GM12878 (cell line): ENCODE results near the gene SOX9. TPM values are rescaled to one million over a fixed set of nuclear protein-coding genes. Genes with fewer than 3 reads are reported as not detected.

Experiments used
- ATAC-seq: fragments of 200-7000 bp; cut with Tn5 transposase; 3 replicates; pipeline ENCODE4 v1.9.1; 2020; ENCODE audit warnings: mild to moderate bottlenecking, moderate library complexity
- BruUV-seq: library from RNA; stranded (reverse); fragments of 400-500 nt; replicated peaks from 2 replicates; lab custom pipeline; 2021; lab: Mats Ljungman, UMichigan
- CTCF ChIA-PET: fragments of 300-600 bp; sonication (Branson Sonifier 250); formaldehyde crosslinking; extraction: SDS; loops from one replicate; lab custom pipeline; 2021; ENCODE audit warnings: inconsistent platforms; lab: Yijun Ruan, JAX
- POLR2A ChIA-PET: fragments of 350-600 bp; formaldehyde crosslinking; extraction: SDS; loops from one replicate; lab custom pipeline; 2021; ENCODE audit warnings: inconsistent platforms; lab: Charles Lee
- RAD21 ChIA-PET: fragments of 300-600 bp; sonication (Branson Sonifier 250); formaldehyde crosslinking; loops from one replicate; lab custom pipeline; 2023; ENCODE audit warnings: antibody characterized with exemption; ENCODE audit not compliant: unreplicated experiment; lab: Charles Lee
- SMC1A ChIA-PET: fragments of 300-600 bp; sonication (Branson Sonifier 250); formaldehyde crosslinking; loops from one replicate; lab custom pipeline; 2023; ENCODE audit not compliant: unreplicated experiment, uncharacterized antibody; lab: Charles Lee
- DNase-seq: peaks from one replicate; pipeline ENCODE4 v3.0.0-alpha.2; 2011; ENCODE audit warnings: low read depth, low spot score
- FAIRE-seq: peaks from 3 replicates; lab custom pipeline; 2011; peaks lifted over from hg19 to GRCh38; lab: Jason Lieb, UNC
- H2AFZ ChIP-seq: 2 replicates; pipeline ENCODE4 v1.6.0; 2011; ENCODE audit warnings: low read depth, low read length, control low read depth; ENCODE audit not compliant: control insufficient read depth
- H3K27ac ChIP-seq: 2 replicates; pipeline ENCODE4 v1.5.1; 2011; ENCODE audit warnings: control low read depth; ENCODE audit not compliant: control insufficient read depth, insufficient read depth
- H3K27me3 ChIP-seq, 2 experiments: replicated peaks in 1 of 2; 2 replicates each; pipeline versions ENCODE4 v1.6.0 to v1.6.1; 2011; ENCODE audit warnings: low read length in 1 of 2; ENCODE audit not compliant: control insufficient read depth in 2 of 2, insufficient read depth in 2 of 2
- H3K36me3 ChIP-seq, 2 experiments: 2 replicates each; pipeline ENCODE4 v1.5.1; 2011; ENCODE audit warnings: low read length in 1 of 2; ENCODE audit not compliant: control insufficient read depth in 2 of 2, insufficient read depth in 2 of 2
- H3K4me1 ChIP-seq: 2 replicates; pipeline ENCODE4 v1.6.1; 2011; ENCODE audit warnings: mild to moderate bottlenecking, low read length, moderate library complexity, mixed read lengths; ENCODE audit not compliant: control insufficient read depth, insufficient read depth
- H3K4me2 ChIP-seq: 2 replicates; pipeline ENCODE4 v1.6.0; 2011; ENCODE audit warnings: control low read depth; ENCODE audit not compliant: control insufficient read depth, insufficient read depth
- H3K4me3 ChIP-seq: fragments of 200-600 bp; sonication (generic); 2 replicates; pipeline ENCODE4 v1.5.1; 2016
- H3K79me2 ChIP-seq: 2 replicates; pipeline ENCODE4 v1.6.0; 2011; ENCODE audit warnings: low read length; ENCODE audit not compliant: control insufficient read depth, insufficient read depth
- H3K9ac ChIP-seq: 2 replicates; pipeline ENCODE4 v1.8.0; 2011; ENCODE audit warnings: low read length, control low read depth, mixed read lengths; ENCODE audit not compliant: control insufficient read depth, insufficient read depth
- H3K9me3 ChIP-seq: replicated peaks from 3 replicates; pipeline ENCODE4 v1.5.1; 2011; ENCODE audit warnings: mild to moderate bottlenecking, low read length; ENCODE audit not compliant: control insufficient read depth, insufficient read depth
- H4K20me1 ChIP-seq: 2 replicates; pipeline ENCODE4 v1.6.0; 2011; ENCODE audit not compliant: control insufficient read depth, insufficient read depth
- CHD4 ChIP-seq: fragments of 200-600 bp; sonication (generic); IDR thresholded peaks from 2 replicates; pipeline ENCODE4 v1.6.1; 2016; ENCODE audit warnings: mild to moderate bottlenecking
- GABPA ChIP-seq: IDR thresholded peaks from 2 replicates; pipeline ENCODE4 v1.6.1; 2014; ENCODE audit warnings: antibody characterized with exemption, low read depth, mild to moderate bottlenecking, inconsistent platforms
- MTA2 ChIP-seq: fragments of 450-650 bp; IDR thresholded peaks from 2 replicates; pipeline ENCODE4 v1.6.1; 2016; ENCODE audit warnings: low read depth, mild to moderate bottlenecking, moderate library complexity
- NFXL1 ChIP-seq: fragments of 450-650 bp; IDR thresholded peaks from 2 replicates; pipeline ENCODE4 v1.6.1; 2017; ENCODE audit warnings: antibody characterized with exemption, mild to moderate bottlenecking, borderline replicate concordance
- NFYA ChIP-seq: IDR thresholded peaks from 2 replicates; pipeline ENCODE4 v1.6.1; 2011; ENCODE audit warnings: low read depth, mild to moderate bottlenecking, low read length, improper control_type of control experiment, borderline replicate concordance
- RELA ChIP-seq: fragments of 450-650 bp; IDR thresholded peaks from 2 replicates; pipeline ENCODE4 v1.8.0; 2014; ENCODE audit warnings: borderline replicate concordance; ENCODE audit not compliant: partially characterized antibody
- SKIL ChIP-seq: fragments of 450-650 bp; IDR thresholded peaks from 2 replicates; pipeline ENCODE4 v1.6.1; 2017; ENCODE audit warnings: mild to moderate bottlenecking, low read depth, inconsistent platforms; ENCODE audit not compliant: poor library complexity, severe bottlenecking
- YBX1 ChIP-seq: fragments of 450-650 bp; IDR thresholded peaks from 2 replicates; pipeline ENCODE4 v1.6.1; 2016; ENCODE audit warnings: antibody characterized with exemption
- WGBS: methylation state at CpG from one replicate; pipeline ENCODE4 v1.1.6; 2016; ENCODE audit warnings: low lambda C conversion rate; ENCODE audit not compliant: insufficient replicate concordance, insufficient coverage; ENCODE audit errors: missing lambda C conversion rate; 5-methylcytosine and 5-hydroxymethylcytosine counted together
- in situ Hi-C: fragments of 300-500 bp; cut with MboI; formaldehyde crosslinking; loops from 9 replicates; pipeline ENCODE4 v1.14.3; 2018; ENCODE audit warnings: mixed read lengths
- intact Hi-C: fragments of 100-400 bp; cut with micrococcal nuclease; formaldehyde crosslinking; loops from one replicate; pipeline ENCODE4 v1.14.2; 2022; ENCODE audit not compliant: unreplicated experiment
- polyA plus RNA-seq, 11 experiments: library from polyadenylated mRNA; depleted of rRNA in 4 of 11; unstranded in 6 of 11; stranded (reverse) in 5 of 11; fragments of >200 nt; fragmentation: Nextera tagmentation in 4 of 11; fragmentation: Illumina TruSeq in 1 of 11; extraction: Ambion mirVana in 4 of 11; extraction: Trizol in 1 of 11; gene quantifications; 1 replicate in 1 of 11; 2 replicates in 10 of 11; pipeline versions ENCODE4 v1.2.1 to v1.2.3, GENCODE V29; 2011 to 2016; ENCODE audit warnings: inconsistent platforms in 2 of 11, missing spikeins in 2 of 11, low read depth in 1 of 11
- total RNA-seq, 4 experiments: library from RNA; depleted of rRNA in 3 of 4; stranded (reverse); fragments of >200 nt in 3 of 4; fragmentation: Illumina TruSeq in 1 of 4; extraction: Trizol in 1 of 4; gene quantifications; 2 replicates each; pipeline versions ENCODE4 v1.2.1 to v1.2.3, GENCODE V29; 2013 to 2021
- TF ChIP-seq, protein P1 (sequence below): fragments of 150-350 bp; IDR thresholded peaks from 2 replicates; pipeline ENCODE4 v1.6.1; 2016; ENCODE audit warnings: low read depth, low read length
- TF ChIP-seq, protein P2 (sequence below): IDR thresholded peaks from 2 replicates; pipeline ENCODE4 v1.6.1; 2011; ENCODE audit warnings: mild to moderate bottlenecking, low read depth, low read length, moderate library complexity; ENCODE audit not compliant: insufficient replicate concordance
- TF ChIP-seq, protein P3 (sequence below): fragments of 450-650 bp; IDR thresholded peaks from 2 replicates; pipeline ENCODE4 v1.6.1; 2017; ENCODE audit warnings: low read depth, mild to moderate bottlenecking, moderate library complexity
- TF ChIP-seq, protein P4 (sequence below): fragments of 450-650 bp; IDR thresholded peaks from 2 replicates; pipeline ENCODE4 v1.6.1; 2017; ENCODE audit warnings: antibody characterized with exemption, mild to moderate bottlenecking, moderate library complexity

The SOX9 gene
- total and polyA plus RNA-seq, 10 of the 15 experiments (the other 5 are each of a cell fraction or from before 2014, with no cell fraction given), result 1.2 to 19.0 (median 5.5) TPM

DNA sequence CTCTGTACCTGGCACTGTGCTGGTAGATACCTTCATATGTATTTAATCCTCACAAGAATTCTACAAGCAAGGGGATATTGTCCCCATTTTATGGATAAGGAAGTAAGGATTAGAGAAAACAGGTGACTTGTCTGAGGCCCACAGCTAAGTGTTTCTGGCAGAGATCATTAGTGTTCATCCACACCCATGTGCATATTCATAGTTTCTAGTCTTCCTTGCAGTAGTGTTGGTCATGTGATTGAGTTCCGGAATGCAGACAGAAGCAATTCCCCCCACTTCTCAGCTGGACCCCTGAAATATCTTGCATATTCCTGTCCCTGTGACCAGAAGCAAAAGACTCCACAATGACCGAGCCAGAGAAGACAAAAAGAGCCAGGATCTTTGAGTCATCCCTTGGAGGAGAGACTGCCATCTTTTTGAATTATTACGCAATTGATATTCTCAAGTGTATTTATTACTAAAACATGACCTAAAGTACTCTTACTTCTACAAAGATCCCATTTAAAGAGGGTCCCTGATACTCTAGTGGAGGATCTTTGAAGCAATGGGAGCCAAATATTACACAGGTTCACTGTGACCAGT, 43.4 kb downstream of the SOX9 start:
- no peak for FAIRE-seq
- RAD21 ChIA-PET, result no interaction called here
- POLR2A ChIA-PET, result no interaction called here
- ATAC-seq, result no peak
- no TSS peak for BruUV-seq
- Histone ChIP-seq H3K27ac (no peak overlapping the region), H3K4me1 (no peaks in the 10 kb centered on the region), H3K4me2 (no peak overlapping the region), H4K20me1 (no peaks in the 10 kb centered on the region), H3K4me3 (no peak overlapping the region), H2AFZ (no peak overlapping the region), H3K9me3 (no peaks in the 10 kb centered on the region), H3K27me3 (no peaks in the 10 kb centered on the region), H3K9ac (no peak overlapping the region), H3K36me3 (no peaks in the 10 kb centered on the region), H3K79me2 (no peaks in the 10 kb centered on the region)
- SMC1A ChIA-PET, result interaction anchor here (1.2 kb wide), 1 partner anchor 133 kb away, joined by 3 read pairs; no protein-coding TSS in a partner anchor
- in situ Hi-C loops (no loop called here), intact Hi-C loops (no loop called here)
- DNase-seq, result no peak
- CTCF ChIA-PET, result no interaction called here
- WGBS, result 38% methylated on average over 3 of the region's 3 CpGs
- TF ChIP-seq GABPA (no peak), MTA2 (no peak), CHD4 (no peak), NFYA (no peak), SKIL (no peak), RELA (no peak), YBX1 (no peak), NFXL1 (no peak)
- TF ChIP-seq, protein P1, sequence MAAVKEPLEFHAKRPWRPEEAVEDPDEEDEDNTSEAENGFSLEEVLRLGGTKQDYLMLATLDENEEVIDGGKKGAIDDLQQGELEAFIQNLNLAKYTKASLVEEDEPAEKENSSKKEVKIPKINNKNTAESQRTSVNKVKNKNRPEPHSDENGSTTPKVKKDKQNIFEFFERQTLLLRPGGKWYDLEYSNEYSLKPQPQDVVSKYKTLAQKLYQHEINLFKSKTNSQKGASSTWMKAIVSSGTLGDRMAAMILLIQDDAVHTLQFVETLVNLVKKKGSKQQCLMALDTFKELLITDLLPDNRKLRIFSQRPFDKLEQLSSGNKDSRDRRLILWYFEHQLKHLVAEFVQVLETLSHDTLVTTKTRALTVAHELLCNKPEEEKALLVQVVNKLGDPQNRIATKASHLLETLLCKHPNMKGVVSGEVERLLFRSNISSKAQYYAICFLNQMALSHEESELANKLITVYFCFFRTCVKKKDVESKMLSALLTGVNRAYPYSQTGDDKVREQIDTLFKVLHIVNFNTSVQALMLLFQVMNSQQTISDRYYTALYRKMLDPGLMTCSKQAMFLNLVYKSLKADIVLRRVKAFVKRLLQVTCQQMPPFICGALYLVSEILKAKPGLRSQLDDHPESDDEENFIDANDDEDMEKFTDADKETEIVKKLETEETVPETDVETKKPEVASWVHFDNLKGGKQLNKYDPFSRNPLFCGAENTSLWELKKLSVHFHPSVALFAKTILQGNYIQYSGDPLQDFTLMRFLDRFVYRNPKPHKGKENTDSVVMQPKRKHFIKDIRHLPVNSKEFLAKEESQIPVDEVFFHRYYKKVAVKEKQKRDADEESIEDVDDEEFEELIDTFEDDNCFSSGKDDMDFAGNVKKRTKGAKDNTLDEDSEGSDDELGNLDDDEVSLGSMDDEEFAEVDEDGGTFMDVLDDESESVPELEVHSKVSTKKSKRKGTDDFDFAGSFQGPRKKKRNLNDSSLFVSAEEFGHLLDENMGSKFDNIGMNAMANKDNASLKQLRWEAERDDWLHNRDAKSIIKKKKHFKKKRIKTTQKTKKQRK, result no peak
- TF ChIP-seq, protein P2, sequence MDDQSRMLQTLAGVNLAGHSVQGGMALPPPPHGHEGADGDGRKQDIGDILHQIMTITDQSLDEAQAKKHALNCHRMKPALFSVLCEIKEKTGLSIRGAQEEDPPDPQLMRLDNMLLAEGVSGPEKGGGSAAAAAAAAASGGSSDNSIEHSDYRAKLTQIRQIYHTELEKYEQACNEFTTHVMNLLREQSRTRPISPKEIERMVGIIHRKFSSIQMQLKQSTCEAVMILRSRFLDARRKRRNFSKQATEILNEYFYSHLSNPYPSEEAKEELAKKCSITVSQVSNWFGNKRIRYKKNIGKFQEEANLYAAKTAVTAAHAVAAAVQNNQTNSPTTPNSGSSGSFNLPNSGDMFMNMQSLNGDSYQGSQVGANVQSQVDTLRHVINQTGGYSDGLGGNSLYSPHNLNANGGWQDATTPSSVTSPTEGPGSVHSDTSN, result no peak
- TF ChIP-seq, protein P3, sequence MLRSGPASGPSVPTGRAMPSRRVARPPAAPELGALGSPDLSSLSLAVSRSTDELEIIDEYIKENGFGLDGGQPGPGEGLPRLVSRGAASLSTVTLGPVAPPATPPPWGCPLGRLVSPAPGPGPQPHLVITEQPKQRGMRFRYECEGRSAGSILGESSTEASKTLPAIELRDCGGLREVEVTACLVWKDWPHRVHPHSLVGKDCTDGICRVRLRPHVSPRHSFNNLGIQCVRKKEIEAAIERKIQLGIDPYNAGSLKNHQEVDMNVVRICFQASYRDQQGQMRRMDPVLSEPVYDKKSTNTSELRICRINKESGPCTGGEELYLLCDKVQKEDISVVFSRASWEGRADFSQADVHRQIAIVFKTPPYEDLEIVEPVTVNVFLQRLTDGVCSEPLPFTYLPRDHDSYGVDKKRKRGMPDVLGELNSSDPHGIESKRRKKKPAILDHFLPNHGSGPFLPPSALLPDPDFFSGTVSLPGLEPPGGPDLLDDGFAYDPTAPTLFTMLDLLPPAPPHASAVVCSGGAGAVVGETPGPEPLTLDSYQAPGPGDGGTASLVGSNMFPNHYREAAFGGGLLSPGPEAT, result no peak
- TF ChIP-seq, protein P4, sequence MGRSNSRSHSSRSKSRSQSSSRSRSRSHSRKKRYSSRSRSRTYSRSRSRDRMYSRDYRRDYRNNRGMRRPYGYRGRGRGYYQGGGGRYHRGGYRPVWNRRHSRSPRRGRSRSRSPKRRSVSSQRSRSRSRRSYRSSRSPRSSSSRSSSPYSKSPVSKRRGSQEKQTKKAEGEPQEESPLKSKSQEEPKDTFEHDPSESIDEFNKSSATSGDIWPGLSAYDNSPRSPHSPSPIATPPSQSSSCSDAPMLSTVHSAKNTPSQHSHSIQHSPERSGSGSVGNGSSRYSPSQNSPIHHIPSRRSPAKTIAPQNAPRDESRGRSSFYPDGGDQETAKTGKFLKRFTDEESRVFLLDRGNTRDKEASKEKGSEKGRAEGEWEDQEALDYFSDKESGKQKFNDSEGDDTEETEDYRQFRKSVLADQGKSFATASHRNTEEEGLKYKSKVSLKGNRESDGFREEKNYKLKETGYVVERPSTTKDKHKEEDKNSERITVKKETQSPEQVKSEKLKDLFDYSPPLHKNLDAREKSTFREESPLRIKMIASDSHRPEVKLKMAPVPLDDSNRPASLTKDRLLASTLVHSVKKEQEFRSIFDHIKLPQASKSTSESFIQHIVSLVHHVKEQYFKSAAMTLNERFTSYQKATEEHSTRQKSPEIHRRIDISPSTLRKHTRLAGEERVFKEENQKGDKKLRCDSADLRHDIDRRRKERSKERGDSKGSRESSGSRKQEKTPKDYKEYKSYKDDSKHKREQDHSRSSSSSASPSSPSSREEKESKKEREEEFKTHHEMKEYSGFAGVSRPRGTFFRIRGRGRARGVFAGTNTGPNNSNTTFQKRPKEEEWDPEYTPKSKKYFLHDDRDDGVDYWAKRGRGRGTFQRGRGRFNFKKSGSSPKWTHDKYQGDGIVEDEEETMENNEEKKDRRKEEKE, result no peak
